ENCODE results near the gene KRTAP3-2. TPM values are rescaled to one million over a fixed set of nuclear protein-coding genes. Genes with fewer than 3 reads are reported as not detected.

The KRTAP3-2 gene
- total RNA-seq, 1 experiment from 2014 or later, result not detected

DNA sequence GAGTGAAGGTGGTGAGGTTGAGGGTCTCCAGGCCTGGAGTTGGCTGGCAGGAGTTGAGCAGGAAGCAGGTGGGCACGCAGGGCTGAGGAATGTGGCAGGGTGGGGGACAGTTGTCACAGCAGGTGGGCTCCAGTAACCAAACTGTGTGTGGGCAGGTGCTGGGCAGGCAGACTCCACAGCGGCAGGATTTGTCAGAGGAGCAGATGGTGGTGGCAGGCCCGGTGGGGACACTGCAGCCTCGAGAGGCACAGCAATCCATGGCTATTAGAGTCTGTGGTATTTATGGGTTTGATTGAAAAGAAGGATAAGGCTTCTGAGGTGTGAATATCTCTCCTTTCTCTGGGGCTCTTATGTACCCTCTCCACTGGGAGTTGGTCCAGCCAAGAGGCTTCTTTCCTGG lies 5.9 kb downstream of the KRTAP3-2 start, which contains the start of gene KRTAP3-3:
Gene KRTAP3-3 (minus strand): TSS at position 326 of the 400 bp plus-strand sequence. CDS start 67 bp downstream, at position 259.
- TF ChIP-seq, protein P1, sequence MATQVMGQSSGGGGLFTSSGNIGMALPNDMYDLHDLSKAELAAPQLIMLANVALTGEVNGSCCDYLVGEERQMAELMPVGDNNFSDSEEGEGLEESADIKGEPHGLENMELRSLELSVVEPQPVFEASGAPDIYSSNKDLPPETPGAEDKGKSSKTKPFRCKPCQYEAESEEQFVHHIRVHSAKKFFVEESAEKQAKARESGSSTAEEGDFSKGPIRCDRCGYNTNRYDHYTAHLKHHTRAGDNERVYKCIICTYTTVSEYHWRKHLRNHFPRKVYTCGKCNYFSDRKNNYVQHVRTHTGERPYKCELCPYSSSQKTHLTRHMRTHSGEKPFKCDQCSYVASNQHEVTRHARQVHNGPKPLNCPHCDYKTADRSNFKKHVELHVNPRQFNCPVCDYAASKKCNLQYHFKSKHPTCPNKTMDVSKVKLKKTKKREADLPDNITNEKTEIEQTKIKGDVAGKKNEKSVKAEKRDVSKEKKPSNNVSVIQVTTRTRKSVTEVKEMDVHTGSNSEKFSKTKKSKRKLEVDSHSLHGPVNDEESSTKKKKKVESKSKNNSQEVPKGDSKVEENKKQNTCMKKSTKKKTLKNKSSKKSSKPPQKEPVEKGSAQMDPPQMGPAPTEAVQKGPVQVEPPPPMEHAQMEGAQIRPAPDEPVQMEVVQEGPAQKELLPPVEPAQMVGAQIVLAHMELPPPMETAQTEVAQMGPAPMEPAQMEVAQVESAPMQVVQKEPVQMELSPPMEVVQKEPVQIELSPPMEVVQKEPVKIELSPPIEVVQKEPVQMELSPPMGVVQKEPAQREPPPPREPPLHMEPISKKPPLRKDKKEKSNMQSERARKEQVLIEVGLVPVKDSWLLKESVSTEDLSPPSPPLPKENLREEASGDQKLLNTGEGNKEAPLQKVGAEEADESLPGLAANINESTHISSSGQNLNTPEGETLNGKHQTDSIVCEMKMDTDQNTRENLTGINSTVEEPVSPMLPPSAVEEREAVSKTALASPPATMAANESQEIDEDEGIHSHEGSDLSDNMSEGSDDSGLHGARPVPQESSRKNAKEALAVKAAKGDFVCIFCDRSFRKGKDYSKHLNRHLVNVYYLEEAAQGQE (IDR thresholded peaks at IDR 0.05; ENCODE audit: insufficient read depth in 1 of 2, low read depth in 2 of 2, low read length in 1 of 2), result no peak
- no peak for TF ChIP-seq POLR2AphosphoS5 (IDR thresholded peaks at IDR 0.05; ENCODE audit: low read depth, low read length)
- in situ Hi-C loops (cut with HindIII; ENCODE audit: low pct_unique_long_range_greater_than_20kb, low sequenced_read_pairs) (no loop called here), intact Hi-C loops (cut with micrococcal nuclease; ENCODE audit: unreplicated experiment) (no loop called here)
- ATAC-seq, result no peak
- H3K9me3 ChIP-seq (ENCODE audit: control insufficient read depth, insufficient read depth, low read depth, low read length), result no peaks in the 10 kb centered on the region
- BruUV-seq (replicated peaks), result no TSS peak
- no peak within 1 kb of the TSS for H3K27ac ChIP-seq (ENCODE audit: low read length)
- H3K4me3 ChIP-seq (ENCODE audit: low read depth in 2 of 2, low read length in 2 of 2), result no peak within 1 kb of the TSS
- peaks cover 17% of the 10 kb centered on the region for H3K27me3 ChIP-seq (ENCODE audit: control insufficient read depth, insufficient read depth, low read length)
- ChIA-PET POLR2A (interaction anchor here (0.6 kb wide), 1 partner anchor 122 kb away, joined by 4 read pairs; no protein-coding TSS in a partner anchor), CTCF (no interaction called here)
- H3K4me1 ChIP-seq (ENCODE audit: control insufficient read depth, insufficient read depth, low read length), result no peaks in the 10 kb centered on the region
- no peak for DNase-seq (ENCODE audit: low read depth, low spot score)
- H3K36me3 ChIP-seq (ENCODE audit: control insufficient read depth, insufficient read depth, low read length), result no peaks in the 10 kb centered on the region

DNA sequence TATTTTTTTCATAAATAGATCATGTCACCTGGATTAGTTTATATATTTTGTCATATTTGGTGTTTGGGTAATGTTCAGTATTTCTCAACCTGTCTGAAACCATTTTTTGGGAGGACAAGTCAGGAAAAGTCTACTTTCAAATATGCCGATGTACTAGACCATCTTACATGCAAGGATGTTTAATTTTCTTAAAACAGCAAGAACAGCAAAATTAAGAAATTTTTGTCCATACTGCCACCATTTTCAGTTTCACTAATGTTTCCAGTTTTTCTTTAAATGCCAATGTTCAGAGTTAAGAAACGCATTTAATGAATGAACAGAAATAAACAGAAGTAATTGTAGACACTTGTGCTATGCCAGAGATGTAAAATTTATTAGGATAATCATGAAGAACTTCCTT lies 6.6 kb downstream of the KRTAP3-2 start:
- H3K4me1 ChIP-seq (ENCODE audit: control insufficient read depth, insufficient read depth, low read length), result no peaks in the 10 kb centered on the region
- H3K27me3 ChIP-seq (ENCODE audit: control insufficient read depth, insufficient read depth, low read length), result peaks cover 13% of the 10 kb centered on the region
- no peaks in the 10 kb centered on the region for H3K36me3 ChIP-seq (ENCODE audit: control insufficient read depth, insufficient read depth, low read length)
- TF ChIP-seq SIN3A (IDR thresholded peaks at IDR 0.05; ENCODE audit: borderline replicate concordance, insufficient read depth, low read depth, low read length) (no peak), TCF7L2 (IDR thresholded peaks at IDR 0.05; ENCODE audit: low read depth, low read length) (no peak), POLR2AphosphoS5 (IDR thresholded peaks at IDR 0.05; ENCODE audit: low read depth, low read length) (no peak)
- TF ChIP-seq, protein P1 (IDR thresholded peaks at IDR 0.05; ENCODE audit: insufficient read depth in 1 of 2, low read depth in 2 of 2, low read length in 1 of 2), result no peak
- TF ChIP-seq, protein P2, sequence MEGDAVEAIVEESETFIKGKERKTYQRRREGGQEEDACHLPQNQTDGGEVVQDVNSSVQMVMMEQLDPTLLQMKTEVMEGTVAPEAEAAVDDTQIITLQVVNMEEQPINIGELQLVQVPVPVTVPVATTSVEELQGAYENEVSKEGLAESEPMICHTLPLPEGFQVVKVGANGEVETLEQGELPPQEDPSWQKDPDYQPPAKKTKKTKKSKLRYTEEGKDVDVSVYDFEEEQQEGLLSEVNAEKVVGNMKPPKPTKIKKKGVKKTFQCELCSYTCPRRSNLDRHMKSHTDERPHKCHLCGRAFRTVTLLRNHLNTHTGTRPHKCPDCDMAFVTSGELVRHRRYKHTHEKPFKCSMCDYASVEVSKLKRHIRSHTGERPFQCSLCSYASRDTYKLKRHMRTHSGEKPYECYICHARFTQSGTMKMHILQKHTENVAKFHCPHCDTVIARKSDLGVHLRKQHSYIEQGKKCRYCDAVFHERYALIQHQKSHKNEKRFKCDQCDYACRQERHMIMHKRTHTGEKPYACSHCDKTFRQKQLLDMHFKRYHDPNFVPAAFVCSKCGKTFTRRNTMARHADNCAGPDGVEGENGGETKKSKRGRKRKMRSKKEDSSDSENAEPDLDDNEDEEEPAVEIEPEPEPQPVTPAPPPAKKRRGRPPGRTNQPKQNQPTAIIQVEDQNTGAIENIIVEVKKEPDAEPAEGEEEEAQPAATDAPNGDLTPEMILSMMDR (IDR thresholded peaks at IDR 0.05), result no peak
- H3K4me3 ChIP-seq (ENCODE audit: low read depth in 2 of 2, low read length in 2 of 2), result no peak overlapping the region
- no peaks in the 10 kb centered on the region for H3K9me3 ChIP-seq (ENCODE audit: control insufficient read depth, insufficient read depth, low read depth, low read length)
- ChIA-PET POLR2A (no interaction called here), CTCF (interaction anchor here (0.9 kb wide), 1 partner anchor 329 kb away, joined by 3 read pairs; no protein-coding TSS in a partner anchor)
- intact Hi-C loops (cut with micrococcal nuclease; ENCODE audit: unreplicated experiment) (no loop called here), in situ Hi-C loops (cut with HindIII; ENCODE audit: low pct_unique_long_range_greater_than_20kb, low sequenced_read_pairs) (no loop called here)
- ATAC-seq (no peak), DNase-seq (ENCODE audit: low read depth, low spot score) (no peak)
- no TSS peak for BruUV-seq (replicated peaks)
- no peak overlapping the region for H3K27ac ChIP-seq (ENCODE audit: low read length)
